ENCODE data around the gene CAPN8. TPM values are rescaled to one million over a fixed set of nuclear protein-coding genes. Genes with fewer than 3 reads are reported as not detected.

The CAPN8 gene
- total RNA-seq, 1 donor from 2014 or later = 0.49 TPM

DNA sequence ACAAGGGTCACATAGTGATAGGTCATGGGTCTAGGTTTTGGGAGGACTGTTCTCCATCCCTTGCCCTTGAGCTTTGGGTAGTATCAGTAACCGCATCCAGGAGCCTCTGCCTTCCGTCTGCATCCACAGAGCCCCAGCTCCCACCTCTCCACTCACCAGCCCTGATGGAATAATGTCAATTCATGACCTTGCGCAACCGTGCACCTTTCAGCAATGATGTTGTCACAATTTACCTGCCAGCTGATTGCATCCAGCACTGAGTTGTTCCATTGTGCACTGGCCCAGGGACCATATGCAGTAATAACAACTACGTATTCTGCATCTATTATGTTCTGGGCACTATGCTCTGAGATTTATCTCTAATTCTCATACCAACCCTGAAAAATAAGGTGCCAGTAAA lies 1.4 kb downstream of the CAPN8 start:
- no peaks in the 10 kb centered on the region for H3K9me3 ChIP-seq
- H3K4me1 ChIP-seq = no peaks in the 10 kb centered on the region
- no peak for DNase-seq (ENCODE audit: extremely low spot score in 2 of 2)
- H3K27ac ChIP-seq = no peak overlapping the region
- H3K4me3 ChIP-seq = no peak overlapping the region
- no peaks in the 10 kb centered on the region for H3K36me3 ChIP-seq
- intact Hi-C loops (cut with DNase I) = no loop called here
- no peaks in the 10 kb centered on the region for H3K27me3 ChIP-seq
- TF ChIP-seq POLR2AphosphoS5 (IDR thresholded peaks at IDR 0.05; ENCODE audit: insufficient read depth in 1 of 2, low read depth in 1 of 2) = no peak
- TF ChIP-seq, protein P1, sequence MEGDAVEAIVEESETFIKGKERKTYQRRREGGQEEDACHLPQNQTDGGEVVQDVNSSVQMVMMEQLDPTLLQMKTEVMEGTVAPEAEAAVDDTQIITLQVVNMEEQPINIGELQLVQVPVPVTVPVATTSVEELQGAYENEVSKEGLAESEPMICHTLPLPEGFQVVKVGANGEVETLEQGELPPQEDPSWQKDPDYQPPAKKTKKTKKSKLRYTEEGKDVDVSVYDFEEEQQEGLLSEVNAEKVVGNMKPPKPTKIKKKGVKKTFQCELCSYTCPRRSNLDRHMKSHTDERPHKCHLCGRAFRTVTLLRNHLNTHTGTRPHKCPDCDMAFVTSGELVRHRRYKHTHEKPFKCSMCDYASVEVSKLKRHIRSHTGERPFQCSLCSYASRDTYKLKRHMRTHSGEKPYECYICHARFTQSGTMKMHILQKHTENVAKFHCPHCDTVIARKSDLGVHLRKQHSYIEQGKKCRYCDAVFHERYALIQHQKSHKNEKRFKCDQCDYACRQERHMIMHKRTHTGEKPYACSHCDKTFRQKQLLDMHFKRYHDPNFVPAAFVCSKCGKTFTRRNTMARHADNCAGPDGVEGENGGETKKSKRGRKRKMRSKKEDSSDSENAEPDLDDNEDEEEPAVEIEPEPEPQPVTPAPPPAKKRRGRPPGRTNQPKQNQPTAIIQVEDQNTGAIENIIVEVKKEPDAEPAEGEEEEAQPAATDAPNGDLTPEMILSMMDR (IDR thresholded peaks at IDR 0.05) = no peak
- no peak for TF ChIP-seq POLR2A (IDR thresholded peaks at IDR 0.05)

DNA sequence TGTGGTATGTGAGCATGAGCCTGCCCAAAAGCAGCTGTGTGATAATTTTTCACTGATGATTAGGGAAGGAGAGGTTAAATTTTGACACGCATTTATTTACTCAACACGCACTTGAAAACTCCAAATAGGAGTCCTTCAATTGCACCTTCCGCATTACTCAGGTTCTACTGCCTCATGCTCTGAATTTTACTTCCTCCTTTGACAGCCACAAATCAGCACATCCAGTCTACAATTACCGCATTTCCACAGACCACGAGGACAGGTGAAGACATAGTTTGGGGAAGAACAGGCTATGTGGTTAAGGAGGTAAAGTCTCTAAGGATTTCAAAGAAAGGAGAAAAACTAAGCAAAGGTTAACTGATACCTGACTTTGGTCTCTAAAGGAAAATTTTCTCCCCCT lies 2.6 kb downstream of the CAPN8 start:
- intact Hi-C loops (cut with DNase I) = no loop called here
- TF ChIP-seq, protein P1 (IDR thresholded peaks at IDR 0.05) = no peak
- TF ChIP-seq POLR2AphosphoS5 (IDR thresholded peaks at IDR 0.05; ENCODE audit: insufficient read depth in 1 of 2, low read depth in 1 of 2) = no peak
- no peak for TF ChIP-seq POLR2A (IDR thresholded peaks at IDR 0.05)
- Histone ChIP-seq H3K36me3 (no peaks in the 10 kb centered on the region), H3K9me3 (no peaks in the 10 kb centered on the region), H3K4me3 (no peak overlapping the region), H3K27ac (no peak overlapping the region), H3K4me1 (no peaks in the 10 kb centered on the region), H3K27me3 (no peaks in the 10 kb centered on the region)
- DNase-seq (ENCODE audit: extremely low spot score in 2 of 2) = no peak

DNA sequence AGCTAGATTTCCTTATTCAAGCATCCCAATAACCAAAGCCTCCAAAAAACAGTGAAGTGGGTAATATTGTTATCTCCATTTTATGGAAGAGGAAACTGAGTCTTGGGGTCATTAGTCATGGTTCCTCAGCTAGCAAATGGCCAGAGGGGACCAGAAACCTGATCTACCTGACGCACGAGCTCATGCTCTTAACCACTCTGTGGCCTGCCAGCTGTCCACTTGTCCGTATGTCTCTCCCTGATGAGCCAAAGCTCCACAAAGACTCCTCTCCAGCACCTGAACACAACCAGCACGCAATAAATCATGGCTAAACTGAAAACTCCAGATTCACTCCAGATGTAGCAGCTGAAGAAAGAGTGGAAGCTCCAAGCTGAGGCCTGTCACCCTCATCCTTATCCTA lies 5.8 kb downstream of the CAPN8 start:
- no peak overlapping the region for H3K27ac ChIP-seq
- no peaks in the 10 kb centered on the region for H3K9me3 ChIP-seq
- no peak for DNase-seq (ENCODE audit: extremely low spot score in 2 of 2)
- TF ChIP-seq POLR2A (IDR thresholded peaks at IDR 0.05) (no peak), POLR2AphosphoS5 (IDR thresholded peaks at IDR 0.05; ENCODE audit: insufficient read depth in 1 of 2, low read depth in 1 of 2) (no peak)
- TF ChIP-seq, protein P1 (IDR thresholded peaks at IDR 0.05) = no peak
- no peaks in the 10 kb centered on the region for H3K27me3 ChIP-seq
- H3K4me3 ChIP-seq = no peak overlapping the region
- intact Hi-C loops (cut with DNase I) = no loop called here
- H3K4me1 ChIP-seq = no peaks in the 10 kb centered on the region
- no peaks in the 10 kb centered on the region for H3K36me3 ChIP-seq

DNA sequence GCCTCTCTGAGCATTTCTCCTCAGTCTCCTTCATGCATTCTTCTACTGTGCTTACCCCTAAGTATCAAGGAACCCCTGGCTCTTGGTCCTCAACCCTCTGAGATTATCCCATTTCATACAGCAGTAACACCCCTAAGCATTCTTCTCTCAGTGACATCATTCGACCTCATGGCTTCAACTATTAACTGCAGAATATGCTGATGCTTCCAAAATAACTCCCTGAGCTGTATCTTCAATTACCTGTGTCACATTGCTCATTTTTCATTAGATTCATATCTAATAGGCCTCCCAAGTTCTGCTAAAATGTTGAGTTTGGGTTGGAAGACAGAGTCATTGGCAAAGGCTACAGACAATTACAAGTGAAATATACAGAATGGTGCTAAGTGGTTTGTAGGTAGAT lies 7.5 kb downstream of the CAPN8 start:
- H3K27ac ChIP-seq = no peak overlapping the region
- no peak for TF ChIP-seq POLR2AphosphoS5 (IDR thresholded peaks at IDR 0.05; ENCODE audit: insufficient read depth in 1 of 2, low read depth in 1 of 2)
- TF ChIP-seq, protein P1 (IDR thresholded peaks at IDR 0.05) = no peak
- no peak for TF ChIP-seq POLR2A (IDR thresholded peaks at IDR 0.05)
- H3K36me3 ChIP-seq = no peaks in the 10 kb centered on the region
- intact Hi-C loops (cut with DNase I) = no loop called here
- DNase-seq (ENCODE audit: extremely low spot score in 2 of 2) = no peak
- H3K27me3 ChIP-seq = no peaks in the 10 kb centered on the region
- no peaks in the 10 kb centered on the region for H3K4me1 ChIP-seq
- no peaks in the 10 kb centered on the region for H3K9me3 ChIP-seq
- no peak overlapping the region for H3K4me3 ChIP-seq

DNA sequence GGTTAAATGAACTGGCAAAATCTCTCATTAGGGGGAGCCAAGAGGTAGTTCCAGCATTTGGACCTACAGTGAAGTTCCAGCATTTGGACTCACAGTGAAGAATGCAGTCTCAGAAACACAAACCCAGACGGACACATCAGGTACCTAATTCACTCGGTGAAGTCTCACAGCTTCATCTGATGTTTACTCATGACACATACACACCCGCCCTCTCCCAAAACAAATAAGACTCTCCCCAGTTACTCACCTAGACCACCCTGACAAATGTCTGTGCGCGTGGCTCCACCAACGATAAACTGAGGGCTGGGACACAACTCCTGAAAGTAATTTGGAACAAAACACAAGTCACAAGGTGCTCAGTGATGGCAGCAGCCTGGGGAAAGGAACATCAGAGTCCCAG lies 11.4 kb downstream of the CAPN8 start:
- intact Hi-C loops (cut with DNase I) = no loop called here
- Histone ChIP-seq H3K27me3 (no peaks in the 10 kb centered on the region), H3K36me3 (no peaks in the 10 kb centered on the region), H3K4me3 (no peak overlapping the region), H3K9me3 (no peaks in the 10 kb centered on the region), H3K4me1 (no peaks in the 10 kb centered on the region), H3K27ac (no peak overlapping the region)
- no peak for DNase-seq (ENCODE audit: extremely low spot score in 2 of 2)
- TF ChIP-seq POLR2AphosphoS5 (IDR thresholded peaks at IDR 0.05; ENCODE audit: insufficient read depth in 1 of 2, low read depth in 1 of 2) (no peak), POLR2A (IDR thresholded peaks at IDR 0.05) (no peak)
- TF ChIP-seq, protein P1 (IDR thresholded peaks at IDR 0.05) = no peak
